Activated CD4-positive, alpha-beta memory T cell treated with anti-CD3 and anti-CD28 coated beads, Interleukin-2, amount 10 ng/mL, durations not matched to agents 7 days and 5 days (primary cell): ENCODE data around the gene ZNF570. TPM values are rescaled to one million over a fixed set of nuclear protein-coding genes. Genes with fewer than 3 reads are reported as not detected.

ENCODE experiments used
- CTCF ChIA-PET: fragments of 350-600 bp; sonication (Branson Sonifier 250); formaldehyde crosslinking; loops from one replicate; lab custom pipeline; 2021; ENCODE audit warnings: antibody characterized with exemption, inconsistent platforms; lab: Charles Lee
- POLR2A ChIA-PET: fragments of 350-600 bp; sonication (Branson Sonifier 250); formaldehyde crosslinking; loops from one replicate; lab custom pipeline; 2021; ENCODE audit warnings: antibody characterized with exemption; lab: Charles Lee
- DNase-seq: peaks from one replicate; pipeline ENCODE4 v3.0.0-alpha.2; 2020
- H3K27ac Mint-ChIP-seq: one replicate; pipeline ENCODE4 v1.8.0; 2021; ENCODE audit warnings: mild to moderate bottlenecking, mixed read lengths
- H3K27me3 Mint-ChIP-seq: one replicate; pipeline ENCODE4 v1.8.0; 2021; ENCODE audit warnings: mixed read lengths
- H3K36me3 Mint-ChIP-seq: one replicate; pipeline ENCODE4 v1.8.0; 2021; ENCODE audit warnings: low read depth, mixed read lengths
- H3K4me1 Mint-ChIP-seq: one replicate; pipeline ENCODE4 v1.8.0; 2021; ENCODE audit warnings: mixed read lengths
- H3K4me3 Mint-ChIP-seq: one replicate; pipeline ENCODE4 v1.8.0; 2021; ENCODE audit warnings: mild to moderate bottlenecking, mixed read lengths
- H3K9me3 Mint-ChIP-seq: one replicate; pipeline ENCODE4 v1.8.0; 2021; ENCODE audit warnings: mixed read lengths
- total RNA-seq, 2 experiments: library from RNA; stranded (reverse); gene quantifications; one replicate each; pipeline ENCODE4 v1.2.3, GENCODE V29; 2021

Gene ZNF570
- total RNA-seq, 2 experiments from 2014 or later, result 5.0 to 5.7 TPM

DNA sequence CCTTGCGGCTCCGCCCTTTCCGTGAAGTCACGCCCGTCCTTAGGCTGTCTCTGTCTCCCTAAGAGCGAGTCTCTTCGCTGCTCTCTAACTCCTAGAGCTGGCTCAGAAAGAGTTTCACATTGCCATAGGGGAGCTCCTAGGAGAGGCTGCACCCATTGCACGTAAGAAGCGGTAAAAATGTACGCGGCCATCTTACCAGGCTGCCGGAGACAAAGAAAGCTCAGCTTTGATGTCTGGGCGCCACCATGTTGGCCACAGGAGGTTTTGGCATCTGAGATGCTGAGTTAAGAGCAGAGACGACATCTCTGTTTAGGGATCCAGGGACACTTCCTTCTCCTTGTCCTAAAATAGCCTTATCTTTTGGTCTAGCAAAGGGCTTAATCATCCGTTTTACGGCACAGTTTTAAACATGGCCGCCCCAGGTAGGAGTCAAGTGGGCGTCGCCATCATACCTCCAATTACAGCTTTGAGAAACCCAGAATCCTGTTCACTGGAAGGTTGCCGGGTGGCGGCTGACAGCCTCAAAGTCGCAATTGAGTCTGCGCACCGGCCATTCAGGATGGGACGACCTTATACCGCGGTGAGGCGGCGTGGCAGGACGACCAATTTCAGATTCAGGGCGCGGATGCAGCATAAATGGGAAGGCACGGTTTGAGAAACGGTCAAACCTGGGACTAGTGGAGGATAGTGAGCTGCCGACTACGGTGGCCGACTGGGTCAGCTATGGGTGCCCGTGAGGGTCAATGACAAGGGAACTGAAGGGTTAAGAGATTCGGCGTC, 37.4 kb downstream of the ZNF570 start, which contains the start of gene ZNF793:
Gene ZNF793, plus strand, starts transcription at position 553 of the 780 bp plus-strand sequence. CDS start 16,501 bp downstream, outside the sequence.
- Mint-ChIP-seq H3K27me3 (no peaks in the 10 kb centered on the region), H3K4me3 (no peak within 1 kb of the TSS), H3K4me1 (no peaks in the 10 kb centered on the region), H3K9me3 (peaks cover 30% of the 10 kb centered on the region), H3K27ac (no peak within 1 kb of the TSS), H3K36me3 (peaks cover 31% of the 10 kb centered on the region)
- CTCF ChIA-PET, result interaction anchor here (1.0 kb wide), 1 partner anchor 37 kb away, joined by 3 read pairs; the partner anchor contains the start of gene ZNF570
- DNase-seq, result peak; percentile 73
- POLR2A ChIA-PET, result interaction anchor here (0.7 to 1.9 kb wide), 12 partner anchors 38 to 1292 kb away, joined by 3 to 21 read pairs (median 3); partner anchors contain the start of genes ZNF146, ZNF527, ZNF540 and ZNF565

DNA sequence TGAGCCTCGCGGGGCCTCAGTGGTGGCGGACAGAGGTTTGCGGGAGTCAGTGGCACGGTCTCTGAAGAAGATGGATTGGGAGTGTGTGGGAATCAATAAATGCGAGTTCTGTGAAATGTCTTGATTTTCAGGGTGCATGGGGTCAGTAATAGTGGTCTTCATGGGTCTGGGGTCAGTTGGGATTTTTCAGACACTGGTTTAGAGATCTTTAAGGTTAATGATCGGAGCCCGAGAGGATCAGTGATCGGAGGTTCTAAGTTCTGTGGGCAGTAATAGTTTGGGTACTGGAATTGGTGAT, 38.0 kb downstream of the ZNF570 start:
- Mint-ChIP-seq H3K4me3 (no peak overlapping the region), H3K27ac (no peak overlapping the region), H3K27me3 (no peaks in the 10 kb centered on the region), H3K36me3 (peaks cover 35% of the 10 kb centered on the region), H3K4me1 (no peaks in the 10 kb centered on the region), H3K9me3 (peaks cover 29% of the 10 kb centered on the region)
- DNase-seq, result no peak
- ChIA-PET POLR2A (interaction anchor here (1.0 to 1.9 kb wide), 7 partner anchors 38 to 272 kb away, joined by 3 to 21 read pairs (median 7); partner anchors contain the start of genes ZNF540, ZNF569, ZNF570 and ZNF571), CTCF (no interaction called here)

DNA sequence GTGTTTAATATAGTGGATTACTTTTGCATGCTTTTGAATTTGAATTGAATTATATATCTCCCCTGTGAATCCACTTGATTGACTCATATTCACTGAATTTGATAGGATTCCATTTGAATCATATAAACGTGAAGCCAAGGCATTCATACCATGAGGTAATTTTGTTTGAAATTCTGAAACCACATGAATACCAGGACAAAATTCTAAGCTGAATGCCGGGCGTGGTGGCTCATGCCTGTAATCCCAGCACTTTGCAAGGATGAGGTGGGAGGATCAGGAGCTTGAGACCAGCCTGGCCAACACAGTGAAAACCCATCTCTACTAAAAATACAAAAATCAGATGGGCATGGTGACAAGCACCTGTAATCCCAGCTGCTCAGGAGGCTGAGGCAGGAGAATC, 42.0 kb downstream of the ZNF570 start:
- DNase-seq, result no peak
- Mint-ChIP-seq H3K27me3 (no peaks in the 10 kb centered on the region), H3K9me3 (peaks cover 35% of the 10 kb centered on the region), H3K27ac (no peak overlapping the region), H3K4me1 (no peaks in the 10 kb centered on the region), H3K36me3 (peaks cover 37% of the 10 kb centered on the region), H3K4me3 (no peak overlapping the region)
- ChIA-PET CTCF (no interaction called here), POLR2A (no interaction called here)

DNA sequence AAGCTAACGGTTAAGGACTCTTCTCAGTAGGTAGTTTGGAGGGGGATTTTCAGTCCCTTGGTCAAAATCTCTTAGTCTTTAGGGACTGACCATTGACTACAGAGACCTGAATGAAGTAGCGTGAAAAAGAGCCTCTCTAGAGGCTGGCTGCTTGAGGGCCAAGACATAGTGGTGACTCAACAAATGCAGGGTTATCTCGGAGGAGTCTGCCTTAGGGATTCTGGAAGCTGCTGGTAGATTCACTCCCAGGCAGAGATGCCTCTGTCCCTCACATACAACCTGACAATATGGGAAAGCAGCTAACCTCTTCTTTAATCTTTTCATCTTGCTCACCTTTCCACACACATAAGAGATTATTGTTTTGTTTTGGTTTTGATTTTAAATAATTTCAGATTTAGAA, 42.7 kb downstream of the ZNF570 start:
- CTCF ChIA-PET, result no interaction called here
- DNase-seq, result no peak
- Mint-ChIP-seq H3K27ac (no peak overlapping the region), H3K36me3 (peaks cover 37% of the 10 kb centered on the region), H3K4me3 (no peak overlapping the region), H3K4me1 (no peaks in the 10 kb centered on the region), H3K27me3 (no peaks in the 10 kb centered on the region), H3K9me3 (peaks cover 36% of the 10 kb centered on the region)
- POLR2A ChIA-PET, result no interaction called here

DNA sequence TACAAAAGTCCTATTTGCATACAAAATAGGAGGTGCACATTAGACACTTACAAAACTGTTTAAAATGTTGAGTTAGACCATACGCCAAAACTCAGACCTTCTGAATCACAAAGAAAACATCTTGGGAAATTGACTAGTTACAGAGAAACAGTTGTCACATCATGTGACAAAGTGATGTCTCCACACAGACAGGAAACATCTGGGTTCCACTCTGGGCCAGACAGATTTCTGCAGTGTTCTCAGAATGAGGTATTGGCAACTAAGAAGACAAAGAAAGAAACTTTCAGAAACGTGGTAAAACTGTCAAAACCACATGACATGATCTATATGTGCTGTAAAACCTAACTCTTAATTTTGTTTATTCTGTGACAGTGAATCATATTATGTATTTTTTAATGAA, 44.2 kb downstream of the ZNF570 start:
- no peaks in the 10 kb centered on the region for H3K27me3 Mint-ChIP-seq
- CTCF ChIA-PET, result no interaction called here
- H3K36me3 Mint-ChIP-seq, result peaks cover 34% of the 10 kb centered on the region
- no peaks in the 10 kb centered on the region for H3K4me1 Mint-ChIP-seq
- POLR2A ChIA-PET, result no interaction called here
- no peak for DNase-seq
- H3K9me3 Mint-ChIP-seq, result peaks cover 38% of the 10 kb centered on the region
- no peak overlapping the region for H3K4me3 Mint-ChIP-seq
- no peak overlapping the region for H3K27ac Mint-ChIP-seq

DNA sequence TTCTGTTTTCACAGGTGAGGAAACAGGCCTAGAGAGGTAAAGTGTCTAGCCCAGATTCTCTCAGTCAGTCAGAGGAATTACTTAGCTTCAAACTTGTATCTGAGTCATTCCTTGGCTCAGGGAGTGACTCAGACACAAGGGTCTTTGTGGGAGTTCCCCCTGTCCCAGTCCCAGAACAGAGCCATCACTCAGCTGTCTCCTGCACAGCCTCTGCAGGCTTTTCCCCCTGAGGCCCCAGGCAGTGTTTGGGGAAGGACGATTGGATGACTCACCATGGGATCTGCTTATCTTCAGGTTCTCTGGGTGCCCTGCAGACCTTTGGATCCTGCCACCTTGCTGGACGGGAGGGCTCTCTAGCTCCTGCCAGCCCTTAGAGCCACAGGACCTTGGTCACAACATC, 50.7 kb downstream of the ZNF570 start:
- H3K36me3 Mint-ChIP-seq, result peaks cover 19% of the 10 kb centered on the region
- H3K4me3 Mint-ChIP-seq, result no peak overlapping the region
- ChIA-PET CTCF (no interaction called here), POLR2A (no interaction called here)
- no peak overlapping the region for H3K27ac Mint-ChIP-seq
- no peak for DNase-seq
- no peaks in the 10 kb centered on the region for H3K27me3 Mint-ChIP-seq
- peaks cover 35% of the 10 kb centered on the region for H3K9me3 Mint-ChIP-seq
- no peaks in the 10 kb centered on the region for H3K4me1 Mint-ChIP-seq

DNA sequence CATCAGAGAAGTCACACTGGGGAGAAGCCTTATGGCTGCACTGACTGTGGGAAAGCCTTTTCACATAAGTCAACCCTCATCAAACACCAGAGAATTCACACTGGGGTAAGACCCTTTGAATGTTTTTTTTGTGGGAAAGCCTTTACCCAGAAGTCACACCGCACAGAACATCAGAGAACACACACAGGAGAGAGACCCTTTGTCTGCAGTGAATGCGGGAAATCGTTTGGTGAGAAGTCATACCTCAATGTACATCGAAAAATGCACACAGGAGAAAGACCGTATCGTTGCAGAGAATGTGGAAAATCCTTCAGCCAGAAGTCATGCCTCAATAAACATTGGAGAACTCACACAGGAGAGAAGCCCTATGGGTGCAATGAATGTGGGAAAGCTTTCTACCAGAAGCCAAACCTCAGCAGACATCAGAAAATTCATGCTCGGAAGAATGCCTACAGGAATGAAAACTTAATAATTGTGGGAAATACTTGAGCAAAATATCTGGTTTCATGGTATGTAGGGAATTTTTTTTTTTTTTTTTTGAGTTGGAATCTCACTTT, 68.3 kb downstream of the ZNF570 start:
- no peak overlapping the region for H3K27ac Mint-ChIP-seq
- CTCF ChIA-PET, result no interaction called here
- H3K4me3 Mint-ChIP-seq, result no peak overlapping the region
- no peaks in the 10 kb centered on the region for H3K4me1 Mint-ChIP-seq
- POLR2A ChIA-PET, result no interaction called here
- H3K9me3 Mint-ChIP-seq, result peaks cover 42% of the 10 kb centered on the region
- H3K27me3 Mint-ChIP-seq, result no peaks in the 10 kb centered on the region
- H3K36me3 Mint-ChIP-seq, result peaks cover 38% of the 10 kb centered on the region
- DNase-seq, result no peak

Other genes starting within 250 kb of the ZNF570 start
- 1 to 10 TPM; 4.3 to 4.8 TPM for gene ZNF527, start 98.3 kb upstream of the ZNF570 start, total RNA-seq
- gene ZNF569, start 1.9 kb upstream of the ZNF570 start, total RNA-seq, result 1 to 10 TPM; 6.4 to 7.6 TPM
- gene ZNF793, start 37.6 kb downstream of the ZNF570 start, total RNA-seq, result 1 to 10 TPM; 2.1 to 2.3 TPM
- gene ZNF571, start 125.4 kb downstream of the ZNF570 start, total RNA-seq, result 1 to 10 TPM; 1.5 to 2.9 TPM
- 1 to 10 TPM; 1.4 to 1.5 TPM for gene ZNF540, start 125.5 kb downstream of the ZNF570 start, total RNA-seq
- 10 to 100 TPM; 11.9 to 14.2 TPM for gene ZFP30, start 186.1 kb downstream of the ZNF570 start, total RNA-seq